Liver (tissue), 9 donors: ENCODE measurements around the gene BTN2A1. TPM values are rescaled to one million over a fixed set of nuclear protein-coding genes. Genes with fewer than 3 reads are reported as not detected.

ENCODE experiments used
- DNase-seq: peaks from one replicate; pipeline ENCODE4 v3.0.0-alpha.2; 2017; ENCODE audit warnings: low spot score
- H3K27ac ChIP-seq, 2 donors: one replicate each; pipeline ENCODE4 v1.7.0; 2013; ENCODE audit warnings: inconsistent platforms in 2 of 2, low read length in 2 of 2, control low read depth in 1 of 2, low read depth in 1 of 2, mild to moderate bottlenecking in 1 of 2
- H3K27me3 ChIP-seq, 4 donors: one replicate each; pipeline versions ENCODE4 v1.6.1 to v1.7.0; 2013; ENCODE audit warnings: low read length in 3 of 4, inconsistent platforms in 1 of 4, mild to moderate bottlenecking in 1 of 4, moderate library complexity in 1 of 4; ENCODE audit not compliant: control insufficient read depth in 4 of 4, insufficient read depth in 4 of 4
- H3K36me3 ChIP-seq, 4 donors: one replicate each; pipeline versions ENCODE4 v1.6.1 to v1.7.0; 2013; ENCODE audit warnings: low read length in 3 of 4, mild to moderate bottlenecking in 3 of 4, low read depth in 1 of 4, moderate library complexity in 1 of 4; ENCODE audit not compliant: control insufficient read depth in 4 of 4, insufficient read depth in 3 of 4
- H3K4me1 ChIP-seq, 4 donors: one replicate each; pipeline versions ENCODE4 v1.6.1 to v1.7.0; 2013; ENCODE audit warnings: low read length in 3 of 4, mild to moderate bottlenecking in 3 of 4, moderate library complexity in 1 of 4; ENCODE audit not compliant: control insufficient read depth in 4 of 4, insufficient read depth in 4 of 4
- H3K4me3 ChIP-seq, 3 donors: one replicate each; pipeline versions ENCODE4 v1.6.1 to v1.7.0; 2013; ENCODE audit warnings: low read length in 3 of 3, control low read depth in 1 of 3, low read depth in 1 of 3, mild to moderate bottlenecking in 1 of 3
- H3K9ac ChIP-seq, 2 donors: one replicate each; pipeline ENCODE4 v1.7.0; 2013; ENCODE audit warnings: low read length in 2 of 2, mild to moderate bottlenecking in 2 of 2, moderate library complexity in 2 of 2, control low read depth in 1 of 2, low read depth in 1 of 2
- H3K9me3 ChIP-seq, 4 donors: one replicate each; pipeline versions ENCODE4 v1.6.1 to v1.7.0; 2013; ENCODE audit warnings: low read length in 3 of 4; ENCODE audit not compliant: control insufficient read depth in 4 of 4
- ATF3 ChIP-seq: IDR thresholded peaks from 2 replicates; pipeline ENCODE4 v1.6.1; 2016; ENCODE audit warnings: antibody characterized with exemption
- CTCF ChIP-seq: fragments of 150-350 bp; IDR thresholded peaks from 2 replicates; pipeline ENCODE4 v1.5.1; 2017; ENCODE audit warnings: improper control_type of control experiment, low read depth, low read length; ENCODE audit not compliant: missing input control
- FOXA1 ChIP-seq: IDR thresholded peaks from 2 replicates; pipeline ENCODE4 v1.6.1; 2016; ENCODE audit warnings: antibody characterized with exemption
- FOXA2 ChIP-seq: IDR thresholded peaks from 2 replicates; pipeline ENCODE4 v1.6.1; 2016; ENCODE audit warnings: antibody characterized with exemption
- GABPA ChIP-seq, 2 donors: IDR thresholded peaks in 1 of 2; conservative IDR thresholded peaks in 1 of 2; 2 replicates each; pipeline ENCODE4 v1.6.1; 2016; ENCODE audit warnings: antibody characterized with exemption in 2 of 2, mild to moderate bottlenecking in 1 of 2, moderate library complexity in 1 of 2
- HNF4A ChIP-seq, 2 donors: conservative IDR thresholded peaks; 2 replicates each; pipeline ENCODE4 v1.6.1; 2016; ENCODE audit warnings: antibody characterized with exemption in 2 of 2, mild to moderate bottlenecking in 2 of 2
- HNF4G ChIP-seq: IDR thresholded peaks from 2 replicates; pipeline ENCODE4 v1.6.1; 2016; ENCODE audit warnings: antibody characterized with exemption
- JUND ChIP-seq, 2 donors: IDR thresholded peaks; 2 replicates each; pipeline ENCODE4 v1.6.1; 2016; ENCODE audit warnings: antibody characterized with exemption in 2 of 2
- MAX ChIP-seq: IDR thresholded peaks from 2 replicates; pipeline ENCODE4 v1.6.1; 2016; ENCODE audit warnings: antibody characterized with exemption
- RAD21 ChIP-seq, 2 donors: IDR thresholded peaks; 2 replicates each; pipeline ENCODE4 v1.6.1; 2016; ENCODE audit warnings: antibody characterized with exemption in 2 of 2, mild to moderate bottlenecking in 2 of 2
- RXRA ChIP-seq, 2 donors: IDR thresholded peaks; 2 replicates each; pipeline ENCODE4 v1.6.1; 2017 to 2018; ENCODE audit warnings: antibody characterized with exemption in 2 of 2, mild to moderate bottlenecking in 1 of 2
- SP1 ChIP-seq: IDR thresholded peaks from 2 replicates; pipeline ENCODE4 v1.6.1; 2018; ENCODE audit warnings: antibody characterized with exemption, mild to moderate bottlenecking
- TAF1 ChIP-seq: conservative IDR thresholded peaks from 2 replicates; pipeline ENCODE4 v1.6.1; 2016; ENCODE audit warnings: antibody characterized with exemption, mild to moderate bottlenecking
- YY1 ChIP-seq: IDR thresholded peaks from 2 replicates; pipeline ENCODE4 v1.6.1; 2016; ENCODE audit warnings: antibody characterized with exemption, mild to moderate bottlenecking
- WGBS: extraction: QIAGEN DNeasy Blood & Tissue Kit; methylation state at CpG from one replicate; pipeline ENCODE4 v1.1.7; 2013; 5-methylcytosine and 5-hydroxymethylcytosine counted together
- polyA plus RNA-seq, 2 donors: library from polyadenylated mRNA; stranded (reverse) in 1 of 2; unstranded in 1 of 2; fragments of 200-250 nt in 1 of 2; fragments of >200 nt in 1 of 2; fragmentation: Nextera tagmentation in 1 of 2; extraction: Ambion mirVana in 1 of 2; gene quantifications; one replicate each; pipeline versions ENCODE4 v1.2.1 to v1.2.3, GENCODE V29; 2013 to 2015
- total RNA-seq, 2 donors: library from RNA; depleted of rRNA; stranded (reverse); fragments of >200 nt; gene quantifications; one replicate each; pipeline ENCODE4 v1.2.3, GENCODE V29; 2014
- donor health status: healthy.
- donor health status: healthy.
- donor health status: healthy.
- donor health status: healthy.
- donor health status: healthy.

BTN2A1 gene
- total and polyA plus RNA-seq, 4 donors, result 2.7 to 5.9 (median 5.2) TPM

GRCh38 chr6:26485112-26485780 is 27.5 kb downstream of the BTN2A1 start:
- H3K4me3 ChIP-seq, result no peak overlapping the region
- no peak overlapping the region for H3K27ac ChIP-seq
- TF ChIP-seq HNF4G (no peak), JUND (IDR thresholded peaks at IDR 0.05) (no peak), GABPA (IDR thresholded peaks at IDR 0.05 in 1 of 2, conservative IDR thresholded peaks at IDR 0.05 in 1 of 2) (no peak), FOXA1 (no peak), YY1 (no peak), FOXA2 (no peak), SP1 (no peak), CTCF (no peak), MAX (no peak), HNF4A (conservative IDR thresholded peaks at IDR 0.05) (no peak)
- no peaks in the 10 kb centered on the region for H3K36me3 ChIP-seq
- 79% methylated on average over 6 of the region's 6 CpGs for WGBS
- no peaks in the 10 kb centered on the region for H3K4me1 ChIP-seq
- H3K27me3 ChIP-seq, result no peaks in the 10 kb centered on the region
- no peak for DNase-seq
- peaks cover 0 to 4% (median 0%) of the 10 kb centered on the region in 4 donors for H3K9me3 ChIP-seq
- H3K9ac ChIP-seq, result no peak overlapping the region

- Histone ChIP-seq H3K27ac (no peak overlapping the region), H3K36me3 (no peaks in the 10 kb centered on the region), H3K27me3 (no peaks in the 10 kb centered on the region), H3K9ac (no peak overlapping the region), H3K9me3 (peaks cover 0 to 4% (median 0%) of the 10 kb centered on the region in 4 donors), H3K4me3 (no peak overlapping the region), H3K4me1 (no peaks in the 10 kb centered on the region)
- DNase-seq, result no peak
- no peak for TF ChIP-seq GABPA (IDR thresholded peaks at IDR 0.05 in 1 of 2, conservative IDR thresholded peaks at IDR 0.05 in 1 of 2)
- TF ChIP-seq TAF1, result no peak
- no peak for TF ChIP-seq FOXA1
- no peak for TF ChIP-seq RXRA (IDR thresholded peaks at IDR 0.05)
- no peak for TF ChIP-seq FOXA2
- 89% methylated on average over 5 of the region's 5 CpGs for WGBS
Observed at GRCh38 chr6:26486358-26486757, 28.6 kb downstream of the BTN2A1 start.

GRCh38 chr6:26487466-26487865 is 29.7 kb downstream of the BTN2A1 start:
- H3K36me3 ChIP-seq, result no peaks in the 10 kb centered on the region
- no peak for TF ChIP-seq YY1
- no peak for TF ChIP-seq TAF1
- no peak for TF ChIP-seq ATF3
- no peak for TF ChIP-seq RAD21 (IDR thresholded peaks at IDR 0.05)
- TF ChIP-seq FOXA2, result no peak
- no peak for TF ChIP-seq HNF4A (conservative IDR thresholded peaks at IDR 0.05)
- TF ChIP-seq MAX, result no peak
- TF ChIP-seq FOXA1, result no peak
- no peak overlapping the region for H3K9ac ChIP-seq
- no peaks in the 10 kb centered on the region for H3K27me3 ChIP-seq
- 98% methylated on average over 1 of the region's 1 CpG for WGBS
- no peak for DNase-seq
- peaks cover 0 to 4% (median 0%) of the 10 kb centered on the region in 4 donors for H3K9me3 ChIP-seq
- H3K4me3 ChIP-seq, result no peak overlapping the region
- no peak overlapping the region for H3K27ac ChIP-seq
- H3K4me1 ChIP-seq, result no peaks in the 10 kb centered on the region
